ENCODE results near the gene PIF1. TPM values are rescaled to one million over a fixed set of nuclear protein-coding genes. Genes with fewer than 3 reads are reported as not detected.

Gene PIF1
- total RNA-seq, 1 donor from 2014 or later: 1.7 TPM

DNA sequence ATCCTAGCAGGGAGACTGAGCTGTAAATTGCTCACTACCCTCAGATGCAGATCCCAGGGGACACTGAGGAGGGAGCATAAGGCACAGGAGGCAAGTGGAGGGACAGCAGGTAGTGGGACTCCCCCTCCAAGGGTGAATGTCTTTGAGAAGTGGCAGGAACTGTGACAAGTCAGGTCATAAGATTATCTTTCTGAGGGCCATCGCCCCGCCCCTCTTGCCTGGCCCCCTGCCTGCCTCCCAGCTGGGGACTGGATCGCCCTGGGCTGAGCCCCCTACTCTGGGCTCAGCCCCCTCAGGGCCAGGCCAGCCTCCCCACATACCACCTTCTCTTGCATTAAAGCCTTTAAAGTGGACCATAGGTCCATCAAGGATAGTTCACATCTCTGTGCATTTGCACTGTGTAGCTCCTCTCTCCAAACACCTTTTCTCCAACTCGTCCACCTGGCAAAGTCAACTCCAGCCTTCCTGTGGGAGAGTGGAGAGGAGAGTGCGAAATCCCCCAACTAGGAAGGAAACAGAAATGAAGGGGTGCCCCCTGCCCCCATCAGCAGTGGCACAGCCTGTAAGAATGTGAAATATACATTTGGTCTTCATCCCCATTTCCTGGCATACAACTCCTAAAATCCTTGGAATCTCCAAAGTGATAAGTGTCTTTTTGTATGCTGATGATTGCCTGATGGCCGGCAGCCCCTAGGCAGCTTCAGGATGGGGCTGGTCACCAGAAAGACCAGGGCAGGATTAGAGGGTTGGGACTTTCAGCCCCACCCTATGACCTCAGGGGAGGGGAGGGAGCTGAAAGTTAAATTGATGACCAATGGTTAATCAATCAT, 14.7 kb downstream of the PIF1 start:
- H3K9ac ChIP-seq (ENCODE audit: low read length): no peak overlapping the region
- peaks cover 13% of the 10 kb centered on the region for H3K4me1 Mint-ChIP-seq (ENCODE audit: low read depth, unreplicated experiment)
- no peaks in the 10 kb centered on the region for H3K79me2 ChIP-seq (ENCODE audit: insufficient read depth, low read length)
- FAIRE-seq (no peak), DNase-seq (ENCODE audit: low read depth) (no peak)
- H3K27ac ChIP-seq (ENCODE audit: low read depth, low read length): no peak overlapping the region
- H4K20me1 ChIP-seq (ENCODE audit: insufficient read depth, low read length): no peaks in the 10 kb centered on the region
- peaks cover 2% of the 10 kb centered on the region for H3K36me3 Mint-ChIP-seq (ENCODE audit: low read depth, unreplicated experiment)
- peak overlapping the region; percentile 37 for H2AFZ ChIP-seq (ENCODE audit: low read depth, low read length)
- no peak overlapping the region for H3K4me3 ChIP-seq (ENCODE audit: insufficient read depth, low read depth, low read length)
- H3K4me1 ChIP-seq (ENCODE audit: insufficient read depth, low read length): peaks cover 4% of the 10 kb centered on the region
- H3K4me3 Mint-ChIP-seq (ENCODE audit: unreplicated experiment): no peak overlapping the region
- H3K27me3 ChIP-seq (ENCODE audit: insufficient read depth, low read length): peaks cover 7% of the 10 kb centered on the region
- H3K9me3 Mint-ChIP-seq (ENCODE audit: unreplicated experiment): no peaks in the 10 kb centered on the region
- TF ChIP-seq, protein P1, sequence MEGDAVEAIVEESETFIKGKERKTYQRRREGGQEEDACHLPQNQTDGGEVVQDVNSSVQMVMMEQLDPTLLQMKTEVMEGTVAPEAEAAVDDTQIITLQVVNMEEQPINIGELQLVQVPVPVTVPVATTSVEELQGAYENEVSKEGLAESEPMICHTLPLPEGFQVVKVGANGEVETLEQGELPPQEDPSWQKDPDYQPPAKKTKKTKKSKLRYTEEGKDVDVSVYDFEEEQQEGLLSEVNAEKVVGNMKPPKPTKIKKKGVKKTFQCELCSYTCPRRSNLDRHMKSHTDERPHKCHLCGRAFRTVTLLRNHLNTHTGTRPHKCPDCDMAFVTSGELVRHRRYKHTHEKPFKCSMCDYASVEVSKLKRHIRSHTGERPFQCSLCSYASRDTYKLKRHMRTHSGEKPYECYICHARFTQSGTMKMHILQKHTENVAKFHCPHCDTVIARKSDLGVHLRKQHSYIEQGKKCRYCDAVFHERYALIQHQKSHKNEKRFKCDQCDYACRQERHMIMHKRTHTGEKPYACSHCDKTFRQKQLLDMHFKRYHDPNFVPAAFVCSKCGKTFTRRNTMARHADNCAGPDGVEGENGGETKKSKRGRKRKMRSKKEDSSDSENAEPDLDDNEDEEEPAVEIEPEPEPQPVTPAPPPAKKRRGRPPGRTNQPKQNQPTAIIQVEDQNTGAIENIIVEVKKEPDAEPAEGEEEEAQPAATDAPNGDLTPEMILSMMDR (IDR thresholded peaks at IDR 0.05; ENCODE audit: insufficient read depth, low read depth, low read length): no peak
- TF ChIP-seq EZH2 (IDR thresholded peaks at IDR 0.05; ENCODE audit: insufficient read depth, low read length): no peak
- no peak overlapping the region for H3K27ac Mint-ChIP-seq (ENCODE audit: unreplicated experiment)
- peak overlapping the region; percentile 25 for H3K4me2 ChIP-seq (ENCODE audit: low read length)
- H3K9me3 ChIP-seq (ENCODE audit: insufficient read depth, low read depth, low read length): no peaks in the 10 kb centered on the region
- H3K27me3 Mint-ChIP-seq (ENCODE audit: low read depth, unreplicated experiment): peaks cover 21% of the 10 kb centered on the region
- no peaks in the 10 kb centered on the region for H3K36me3 ChIP-seq (ENCODE audit: insufficient read depth, low read length)

DNA sequence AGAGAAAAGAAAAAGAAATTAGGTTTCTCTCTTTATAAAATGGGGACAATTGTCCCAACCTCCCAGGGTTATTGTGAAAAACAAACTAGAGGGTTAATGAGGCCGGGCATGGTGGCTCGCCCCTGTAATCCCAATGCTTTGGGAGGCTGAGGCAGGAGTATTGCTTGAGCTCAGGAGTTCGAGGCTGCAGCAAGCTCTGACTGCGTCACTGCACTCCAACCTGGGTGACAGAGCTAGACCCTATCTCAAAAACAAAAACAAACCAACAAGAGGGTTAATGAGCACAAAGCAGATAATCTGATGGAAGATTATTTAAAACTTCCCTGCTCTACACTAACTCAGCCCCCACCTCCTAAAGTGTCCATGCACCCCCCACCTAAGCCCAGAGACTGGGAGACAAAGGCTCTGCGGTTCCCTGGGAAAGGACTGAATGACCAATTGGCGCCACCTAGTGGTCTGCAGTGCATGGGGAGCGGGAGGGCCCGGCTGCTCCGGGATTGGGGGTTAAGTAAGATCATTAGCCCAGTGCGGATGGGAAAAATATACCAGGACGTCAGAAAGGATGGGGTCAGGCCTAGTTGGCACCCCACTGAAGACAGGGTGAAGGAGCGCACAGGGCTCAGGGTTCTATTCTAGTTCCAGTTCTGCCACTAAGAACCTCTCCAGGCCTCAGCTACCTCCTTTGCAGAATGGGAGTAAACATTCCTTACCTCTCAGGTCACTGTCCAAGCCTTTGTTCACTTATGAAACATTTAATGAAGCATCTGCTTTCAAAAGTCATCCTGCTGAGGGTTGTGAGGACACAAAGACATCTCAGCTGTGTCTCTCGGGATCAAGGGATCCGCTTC, 15.6 kb downstream of the PIF1 start:
- H3K79me2 ChIP-seq (ENCODE audit: insufficient read depth, low read length): no peaks in the 10 kb centered on the region
- H3K9ac ChIP-seq (ENCODE audit: low read length): no peak overlapping the region
- Mint-ChIP-seq H3K27me3 (ENCODE audit: low read depth, unreplicated experiment) (peaks cover 21% of the 10 kb centered on the region), H3K4me3 (ENCODE audit: unreplicated experiment) (no peak overlapping the region), H3K36me3 (ENCODE audit: low read depth, unreplicated experiment) (peaks cover 2% of the 10 kb centered on the region), H3K9me3 (ENCODE audit: unreplicated experiment) (no peaks in the 10 kb centered on the region), H3K4me1 (ENCODE audit: low read depth, unreplicated experiment) (peaks cover 13% of the 10 kb centered on the region), H3K27ac (ENCODE audit: unreplicated experiment) (no peak overlapping the region)
- DNase-seq (ENCODE audit: low read depth) (peak; percentile 27), FAIRE-seq (no peak)
- H3K4me2 ChIP-seq (ENCODE audit: low read length): peak overlapping the region; percentile 25
- peaks cover 7% of the 10 kb centered on the region for H3K27me3 ChIP-seq (ENCODE audit: insufficient read depth, low read length)
- H3K4me3 ChIP-seq (ENCODE audit: insufficient read depth, low read depth, low read length): no peak overlapping the region
- no peaks in the 10 kb centered on the region for H4K20me1 ChIP-seq (ENCODE audit: insufficient read depth, low read length)
- no peaks in the 10 kb centered on the region for H3K9me3 ChIP-seq (ENCODE audit: insufficient read depth, low read depth, low read length)
- peak overlapping the region; percentile 37 for H2AFZ ChIP-seq (ENCODE audit: low read depth, low read length)
- H3K27ac ChIP-seq (ENCODE audit: low read depth, low read length): no peak overlapping the region
- H3K4me1 ChIP-seq (ENCODE audit: insufficient read depth, low read length): peaks cover 4% of the 10 kb centered on the region
- no peak for TF ChIP-seq EZH2 (IDR thresholded peaks at IDR 0.05; ENCODE audit: insufficient read depth, low read length)
- TF ChIP-seq, protein P1 (IDR thresholded peaks at IDR 0.05; ENCODE audit: insufficient read depth, low read depth, low read length): peak; percentile 93
- H3K36me3 ChIP-seq (ENCODE audit: insufficient read depth, low read length): no peaks in the 10 kb centered on the region

Data from astrocyte (in vitro differentiated cells and primary cell).